Measurements from ENCODE around the gene RRAGA.
"Not testable (repeated sequence)": the region's sequence is repeated elsewhere in the genome, so short reads cannot be mapped to it uniquely, and the experiment has no call there.

The RRAGA gene

GRCh38 chr9:19085295-19085694 lies 36.1 kb downstream of the RRAGA start:
- no peak for DNase-seq (ENCODE audit: low read depth)

GRCh38 chr9:19087106-19088000 lies 38.1 kb downstream of the RRAGA start:
- no peak for DNase-seq (ENCODE audit: low read depth)

GRCh38 chr9:19097431-19097830 lies 48.2 kb downstream of the RRAGA start:
- DNase-seq (ENCODE audit: low read depth): not testable (repeated sequence)
